ENCODE measurements around the gene SLC35E1. TPM values are rescaled to one million over a fixed set of nuclear protein-coding genes. Genes with fewer than 3 reads are reported as not detected.
A peak's percentile ranks its signal among the peaks of the same experiment; 100 is the strongest.

The SLC35E1 gene
- polyA plus RNA-seq, 1 donor (not counting 4 experiments of a cell fraction or from before 2014, with no cell fraction given) = 30.3 TPM

DNA sequence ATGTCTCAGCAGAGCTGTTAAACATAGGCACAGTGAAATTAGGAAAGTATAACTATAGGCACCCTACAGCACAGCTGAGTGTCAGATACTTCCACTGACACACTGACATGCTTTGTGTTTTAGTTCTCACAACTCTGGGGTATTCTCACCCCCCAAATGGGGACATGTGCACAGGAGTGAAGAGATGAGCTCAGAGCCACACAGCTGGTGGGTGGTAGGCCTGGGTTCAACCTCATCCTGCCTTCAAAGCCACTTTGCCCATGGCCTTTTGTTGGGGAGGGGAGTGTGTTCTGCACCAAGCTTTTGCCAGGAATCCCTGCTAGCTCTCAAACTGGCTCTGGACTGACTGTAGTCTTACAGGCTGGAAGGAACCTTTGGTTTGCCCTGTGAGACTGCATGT, 1.7 kb upstream of the SLC35E1 start:
- Histone ChIP-seq H4K20me1 (ENCODE audit: control insufficient read depth, extremely low read depth, insufficient read depth, low read length) (peaks cover 5% of the 10 kb centered on the region), H3K4me2 (ENCODE audit: control insufficient read depth, extremely low read depth, insufficient read depth, low read depth, low read length) (peak overlapping the region; percentile 92), H3K9me1 (ENCODE audit: control insufficient read depth, extremely low read depth, insufficient read depth, low read length) (peaks cover 3% of the 10 kb centered on the region), H3K27ac (ENCODE audit: control insufficient read depth, insufficient read depth, low read length) (no peak overlapping the region), H2AFZ (ENCODE audit: control insufficient read depth, low read length) (no peak overlapping the region), H3K79me2 (ENCODE audit: control insufficient read depth, insufficient read depth, low read length) (peaks cover 93% of the 10 kb centered on the region), H3K9me3 (ENCODE audit: control insufficient read depth, low read depth, low read length) (no peaks in the 10 kb centered on the region), H3K9ac (ENCODE audit: control insufficient read depth, extremely low read depth, insufficient read depth, low read length) (no peak overlapping the region), H3K4me1 (ENCODE audit: control insufficient read depth, extremely low read depth, insufficient read depth, low read length) (peaks cover 35% of the 10 kb centered on the region), H3K36me3 (ENCODE audit: control insufficient read depth in 2 of 2, extremely low read depth in 1 of 2, insufficient read depth in 2 of 2, low read length in 2 of 2) (peaks cover 19 to 24% of the 10 kb centered on the region in 2 experiments), H3K4me3 (ENCODE audit: control insufficient read depth in 2 of 3, extremely low read depth in 1 of 3, insufficient read depth in 2 of 3, low read depth in 1 of 3, low read length in 3 of 3) (no peak overlapping the region), H3K27me3 (ENCODE audit: control insufficient read depth, extremely low read depth, insufficient read depth, low read length) (no peaks in the 10 kb centered on the region)
- TF ChIP-seq, protein P1, sequence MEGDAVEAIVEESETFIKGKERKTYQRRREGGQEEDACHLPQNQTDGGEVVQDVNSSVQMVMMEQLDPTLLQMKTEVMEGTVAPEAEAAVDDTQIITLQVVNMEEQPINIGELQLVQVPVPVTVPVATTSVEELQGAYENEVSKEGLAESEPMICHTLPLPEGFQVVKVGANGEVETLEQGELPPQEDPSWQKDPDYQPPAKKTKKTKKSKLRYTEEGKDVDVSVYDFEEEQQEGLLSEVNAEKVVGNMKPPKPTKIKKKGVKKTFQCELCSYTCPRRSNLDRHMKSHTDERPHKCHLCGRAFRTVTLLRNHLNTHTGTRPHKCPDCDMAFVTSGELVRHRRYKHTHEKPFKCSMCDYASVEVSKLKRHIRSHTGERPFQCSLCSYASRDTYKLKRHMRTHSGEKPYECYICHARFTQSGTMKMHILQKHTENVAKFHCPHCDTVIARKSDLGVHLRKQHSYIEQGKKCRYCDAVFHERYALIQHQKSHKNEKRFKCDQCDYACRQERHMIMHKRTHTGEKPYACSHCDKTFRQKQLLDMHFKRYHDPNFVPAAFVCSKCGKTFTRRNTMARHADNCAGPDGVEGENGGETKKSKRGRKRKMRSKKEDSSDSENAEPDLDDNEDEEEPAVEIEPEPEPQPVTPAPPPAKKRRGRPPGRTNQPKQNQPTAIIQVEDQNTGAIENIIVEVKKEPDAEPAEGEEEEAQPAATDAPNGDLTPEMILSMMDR (optimal IDR thresholded peaks at IDR 0.05 in 1 of 3, IDR thresholded peaks at IDR 0.05 in 1 of 3, conservative IDR thresholded peaks at IDR 0.05 in 1 of 3; ENCODE audit: extremely low read depth in 1 of 3, insufficient read depth in 2 of 3, low read length in 3 of 3) = no peak
- TF ChIP-seq EZH2 (IDR thresholded peaks at IDR 0.05; ENCODE audit: low read length) = no peak
- DNase-seq (ENCODE audit: low read depth, low spot score) = no peak
- FAIRE-seq = no peak
- dilution Hi-C loops (cut with MboI; ENCODE audit: extremely low pct_ligation_motif_present, low sequenced_read_pairs) = no loop called here

DNA sequence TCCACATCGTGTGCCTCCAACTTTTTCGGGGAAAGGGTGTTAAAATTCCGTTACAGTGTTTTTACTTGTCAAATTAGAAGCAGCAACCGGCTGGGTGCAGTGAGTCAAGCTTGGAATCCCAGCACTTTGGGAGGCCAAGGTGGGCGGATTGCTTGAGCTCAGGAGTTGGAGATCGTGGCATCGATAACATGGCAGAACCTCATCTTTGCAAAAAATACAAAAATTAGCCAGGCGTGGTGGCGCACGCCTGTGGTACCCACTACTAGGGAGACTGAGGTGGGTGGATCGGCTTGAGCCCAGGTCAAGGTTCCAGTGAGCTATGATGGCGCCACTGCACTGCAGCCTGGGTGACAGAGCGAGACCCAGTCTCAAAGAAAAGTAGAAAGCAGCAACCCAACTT, 1.1 kb upstream of the SLC35E1 start:
- H3K27me3 ChIP-seq (ENCODE audit: control insufficient read depth, extremely low read depth, insufficient read depth, low read length) = no peaks in the 10 kb centered on the region
- peaks cover 87% of the 10 kb centered on the region for H3K79me2 ChIP-seq (ENCODE audit: control insufficient read depth, insufficient read depth, low read length)
- H3K4me3 ChIP-seq (ENCODE audit: control insufficient read depth in 2 of 3, extremely low read depth in 1 of 3, insufficient read depth in 2 of 3, low read depth in 1 of 3, low read length in 3 of 3) = peak overlapping the region; percentile 81 to 98 (median 98)
- H3K4me1 ChIP-seq (ENCODE audit: control insufficient read depth, extremely low read depth, insufficient read depth, low read length) = peaks cover 38% of the 10 kb centered on the region
- FAIRE-seq (no peak), DNase-seq (ENCODE audit: low read depth, low spot score) (no peak)
- no peaks in the 10 kb centered on the region for H3K9me3 ChIP-seq (ENCODE audit: control insufficient read depth, low read depth, low read length)
- H2AFZ ChIP-seq (ENCODE audit: control insufficient read depth, low read length) = no peak overlapping the region
- H4K20me1 ChIP-seq (ENCODE audit: control insufficient read depth, extremely low read depth, insufficient read depth, low read length) = peaks cover 5% of the 10 kb centered on the region
- peak overlapping the region; percentile 96 for H3K27ac ChIP-seq (ENCODE audit: control insufficient read depth, insufficient read depth, low read length)
- dilution Hi-C loops (cut with MboI; ENCODE audit: extremely low pct_ligation_motif_present, low sequenced_read_pairs) = no loop called here
- peak overlapping the region; percentile 98 for H3K9ac ChIP-seq (ENCODE audit: control insufficient read depth, extremely low read depth, insufficient read depth, low read length)
- H3K36me3 ChIP-seq (ENCODE audit: control insufficient read depth in 2 of 2, extremely low read depth in 1 of 2, insufficient read depth in 2 of 2, low read length in 2 of 2) = peaks cover 19 to 26% of the 10 kb centered on the region in 2 experiments
- TF ChIP-seq EZH2 (IDR thresholded peaks at IDR 0.05; ENCODE audit: low read length) = no peak
- TF ChIP-seq, protein P1 (optimal IDR thresholded peaks at IDR 0.05 in 1 of 3, IDR thresholded peaks at IDR 0.05 in 1 of 3, conservative IDR thresholded peaks at IDR 0.05 in 1 of 3; ENCODE audit: extremely low read depth in 1 of 3, insufficient read depth in 2 of 3, low read length in 3 of 3) = no peak
- peak overlapping the region; percentile 92 for H3K4me2 ChIP-seq (ENCODE audit: control insufficient read depth, extremely low read depth, insufficient read depth, low read depth, low read length)
- peaks cover 3% of the 10 kb centered on the region for H3K9me1 ChIP-seq (ENCODE audit: control insufficient read depth, extremely low read depth, insufficient read depth, low read length)

Measured in keratinocyte (primary cell).